Measurements from ENCODE around the gene IFI35.
"Not testable (repeated sequence)": the region's sequence is repeated elsewhere in the genome, so short reads cannot be mapped to it uniquely, and the experiment has no call there.

IFI35 gene

GRCh38 chr17:43044024-43044423 lies 37.4 kb downstream of the IFI35 start:
- DNase-seq (ENCODE audit: insufficient read length, low spot score) (no peak), FAIRE-seq (no peak)

- FAIRE-seq (no peak), DNase-seq (ENCODE audit: insufficient read length, low spot score) (no peak)
Measured at GRCh38 chr17:43051969-43052368, 45.4 kb downstream of the IFI35 start.

DNA sequence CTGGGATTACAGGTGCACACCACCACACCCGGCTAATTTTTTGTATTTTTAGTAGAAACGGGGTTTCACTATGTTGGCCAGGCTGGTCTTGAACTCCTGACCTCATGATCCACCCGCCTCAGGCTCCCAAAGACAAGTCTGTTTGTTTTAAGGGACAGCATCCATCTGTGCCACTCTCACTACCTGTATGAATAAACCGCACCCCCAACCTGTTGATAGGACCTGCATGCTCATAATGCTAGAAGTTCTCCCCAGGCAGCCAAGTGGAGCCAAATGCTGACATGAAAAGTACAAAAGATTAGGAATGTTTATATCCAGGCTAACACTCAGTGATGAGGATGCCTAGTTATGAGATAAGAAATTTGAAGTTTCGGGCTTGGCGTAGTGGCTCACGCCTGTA lies 46.4 kb downstream of the IFI35 start:
- FAIRE-seq; DNase-seq (ENCODE audit: insufficient read length, low spot score): not testable (repeated sequence)

GRCh38 chr17:43056051-43056450 lies 49.5 kb downstream of the IFI35 start:
- FAIRE-seq = no peak
- DNase-seq (ENCODE audit: insufficient read length, low spot score) = no peak

- FAIRE-seq (no peak), DNase-seq (ENCODE audit: insufficient read length, low spot score) (no peak)
Measured at GRCh38 chr17:43062984-43063638, 56.5 kb downstream of the IFI35 start.

Data from HTR-8/SVneo (cell line).